ENCODE results near the gene GULP1. TPM values are rescaled to one million over a fixed set of nuclear protein-coding genes. Genes with fewer than 3 reads are reported as not detected.

GULP1 gene
- total and polyA plus RNA-seq, 2 of the 4 experiments (the other 2 are of a cell fraction) = 24.4 to 40.1 TPM

DNA sequence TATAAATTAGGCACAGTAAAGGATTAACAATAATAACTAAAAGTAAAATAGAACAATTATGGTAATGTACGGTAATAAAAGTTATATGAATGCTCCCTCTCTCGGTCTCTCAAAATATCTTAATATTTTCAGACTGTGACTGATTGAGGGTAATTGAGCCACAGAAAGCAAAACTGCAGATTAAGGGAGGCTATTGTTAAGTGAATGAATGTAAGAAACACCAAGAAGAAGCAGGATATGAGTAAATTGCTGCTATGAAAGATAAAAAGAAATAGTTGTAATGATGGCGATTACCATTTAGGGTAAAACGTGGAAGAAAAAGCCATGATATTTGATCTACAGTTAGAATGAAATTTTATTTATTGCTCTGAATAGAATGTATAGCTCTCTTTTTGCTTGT is 24.1 kb downstream of the GULP1 start:
- Histone ChIP-seq H4K91ac (ENCODE audit: insufficient read depth, low read depth, low read length) (no peak overlapping the region), H4K5ac (ENCODE audit: low read depth, low read length) (no peak overlapping the region), H2BK15ac (ENCODE audit: low read depth, low read length) (no peak overlapping the region), H3K4me3 (ENCODE audit: insufficient read depth, low read depth, low read length) (no peak overlapping the region), H3K4me2 (ENCODE audit: low read depth, low read length) (no peak overlapping the region), H3K56ac (ENCODE audit: extremely low read depth, insufficient read depth, low read length) (no peak overlapping the region), H3K9me3 (ENCODE audit: control insufficient read depth, insufficient read depth, low read length) (peaks cover 5% of the 10 kb centered on the region; the same call in 1 of the 2 replicates), H3K4ac (ENCODE audit: low read depth, low read length) (no peak overlapping the region), H3K18ac (ENCODE audit: low read depth, low read length) (no peak overlapping the region), H3K79me1 (ENCODE audit: low read depth in 1 of 2, low read length in 2 of 2) (peaks cover 26 to 50% of the 10 kb centered on the region in 2 experiments), H2BK20ac (ENCODE audit: low read depth, low read length) (no peak overlapping the region), H2AK5ac (ENCODE audit: low read depth, low read length) (no peak overlapping the region), H3K23ac (ENCODE audit: low read depth, low read length) (no peak overlapping the region), H3K14ac (replicated peaks; ENCODE audit: low read depth, low read length) (no peak overlapping the region), H2BK120ac (ENCODE audit: low read depth, low read length) (no peak overlapping the region), H2AFZ (replicated peaks; ENCODE audit: low read length, poor library complexity) (no peak overlapping the region), H3K27me3 (ENCODE audit: control insufficient read depth, insufficient read depth, low read length) (no peaks in the 10 kb centered on the region), H4K20me1 (ENCODE audit: insufficient read depth, low read length) (no peaks in the 10 kb centered on the region), H3K9me1 (ENCODE audit: insufficient read depth, low read length) (no peaks in the 10 kb centered on the region), H3K36me3 (ENCODE audit: control insufficient read depth, insufficient read depth, low read length) (no peaks in the 10 kb centered on the region), H3K27ac (ENCODE audit: insufficient read depth, low read length) (no peak overlapping the region), H2BK5ac (ENCODE audit: low read depth, low read length, poor library complexity, severe bottlenecking) (no peak overlapping the region), H4K8ac (ENCODE audit: low read depth in 2 of 2, low read length in 2 of 2) (no peak overlapping the region), H2AK9ac (replicated peaks; ENCODE audit: low read depth, low read length, poor library complexity) (no peak overlapping the region), H3K9ac (ENCODE audit: low read depth, low read length) (no peak overlapping the region), H3K4me1 (ENCODE audit: control insufficient read depth, insufficient read depth, low read length) (no peaks in the 10 kb centered on the region; the same call in 1 of the 2 replicates)
- dilution Hi-C loops (cut with HindIII; ENCODE audit: low sequenced_read_pairs, unreplicated experiment) (no loop called here), in situ Hi-C loops (cut with MboI; ENCODE audit: low sequenced_read_pairs) (loop anchor here (25.0 kb wide), 1 partner anchor 1097 kb away; no protein-coding TSS in a partner anchor), intact Hi-C loops (cut with micrococcal nuclease) (no loop called here)
- ChIA-PET POLR2A (ENCODE audit: unreplicated experiment) (no interaction called here), CTCF (no interaction called here)
- no peak for ATAC-seq (ENCODE audit: low read depth)
- DNase-seq = no peak
- TF ChIP-seq, protein P1, sequence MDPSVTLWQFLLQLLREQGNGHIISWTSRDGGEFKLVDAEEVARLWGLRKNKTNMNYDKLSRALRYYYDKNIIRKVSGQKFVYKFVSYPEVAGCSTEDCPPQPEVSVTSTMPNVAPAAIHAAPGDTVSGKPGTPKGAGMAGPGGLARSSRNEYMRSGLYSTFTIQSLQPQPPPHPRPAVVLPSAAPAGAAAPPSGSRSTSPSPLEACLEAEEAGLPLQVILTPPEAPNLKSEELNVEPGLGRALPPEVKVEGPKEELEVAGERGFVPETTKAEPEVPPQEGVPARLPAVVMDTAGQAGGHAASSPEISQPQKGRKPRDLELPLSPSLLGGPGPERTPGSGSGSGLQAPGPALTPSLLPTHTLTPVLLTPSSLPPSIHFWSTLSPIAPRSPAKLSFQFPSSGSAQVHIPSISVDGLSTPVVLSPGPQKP (IDR thresholded peaks at IDR 0.05; ENCODE audit: borderline replicate concordance, low read depth, low read length) = no peak
- no peak for TF ChIP-seq CTCF (conservative IDR thresholded peaks at IDR 0.05; ENCODE audit: low read depth, low read length)
- no peak for TF ChIP-seq RAD21 (IDR thresholded peaks at IDR 0.05; ENCODE audit: low read length)
- TF ChIP-seq MXI1 (IDR thresholded peaks at IDR 0.05; ENCODE audit: borderline replicate concordance, low read depth, low read length) = no peak
- no peak for TF ChIP-seq RCOR1 (IDR thresholded peaks at IDR 0.05; ENCODE audit: insufficient replicate concordance, low read length)
- no peak for TF ChIP-seq SMC3 (IDR thresholded peaks at IDR 0.05; ENCODE audit: low read depth, low read length)
- no peak for TF ChIP-seq USF2 (IDR thresholded peaks at IDR 0.05; ENCODE audit: low read depth, low read length)
- TF ChIP-seq RFX5 (IDR thresholded peaks at IDR 0.05; ENCODE audit: low read depth, low read length) = no peak
- TF ChIP-seq BHLHE40 (IDR thresholded peaks at IDR 0.05; ENCODE audit: low read depth, low read length) = no peak
- no peak for TF ChIP-seq CHD1 (IDR thresholded peaks at IDR 0.05; ENCODE audit: low read depth, low read length)
- no TSS peak for BruUV-seq (replicated peaks)
- WGBS, 2 experiments (ENCODE audit: extremely low coverage in 2 of 2, insufficient read length in 1 of 2) = 100% methylated on average over 1 of the region's 4 CpGs; no CpG with 5 or more reads in 1 of the 2 experiments
